ENCODE measurements around the gene AQP6.

Gene AQP6

GRCh38 chr12:49972641-49973360 lies at the start of gene AQP6:
TSS of gene AQP6 (plus strand) at chr12:49972947. CDS start at chr12:49973174, 227 bp downstream.
- DNase-seq (ENCODE audit: low read depth) = no peak
- TF ChIP-seq CTCF (IDR thresholded peaks at IDR 0.05; ENCODE audit: low read depth, low read length) (no peak), MYC (IDR thresholded peaks at IDR 0.05; ENCODE audit: low read depth, low read length) (no peak), MAX (IDR thresholded peaks at IDR 0.05; ENCODE audit: low read depth, low read length) (no peak), POLR2A (IDR thresholded peaks at IDR 0.05; ENCODE audit: extremely low read depth, insufficient read length) (no peak)
- H3K4me3 ChIP-seq (ENCODE audit: low read depth, low read length) = no peak within 1 kb of the TSS

- H3K4me3 ChIP-seq (ENCODE audit: low read depth, low read length) = no peak overlapping the region
- no peak for DNase-seq (ENCODE audit: low read depth)
- no peak for TF ChIP-seq MYC (IDR thresholded peaks at IDR 0.05; ENCODE audit: low read depth, low read length)
- no peak for TF ChIP-seq POLR2A (IDR thresholded peaks at IDR 0.05; ENCODE audit: extremely low read depth, insufficient read length)
- no peak for TF ChIP-seq MAX (IDR thresholded peaks at IDR 0.05; ENCODE audit: low read depth, low read length)
- TF ChIP-seq CTCF (IDR thresholded peaks at IDR 0.05; ENCODE audit: low read depth, low read length) = no peak
Observed at GRCh38 chr12:49923035-49923644, 49.6 kb upstream of the AQP6 start.

- no peak for TF ChIP-seq POLR2A (IDR thresholded peaks at IDR 0.05; ENCODE audit: extremely low read depth, insufficient read length)
- TF ChIP-seq MYC (IDR thresholded peaks at IDR 0.05; ENCODE audit: low read depth, low read length) = no peak
- TF ChIP-seq MAX (IDR thresholded peaks at IDR 0.05; ENCODE audit: low read depth, low read length) = no peak
- no peak for TF ChIP-seq CTCF (IDR thresholded peaks at IDR 0.05; ENCODE audit: low read depth, low read length)
- no peak for DNase-seq (ENCODE audit: low read depth)
- no peak overlapping the region for H3K4me3 ChIP-seq (ENCODE audit: low read depth, low read length)
Observed at GRCh38 chr12:49923880-49924556, 48.7 kb upstream of the AQP6 start.

GRCh38 chr12:49924628-49925246 lies 48.0 kb upstream of the AQP6 start:
- DNase-seq (ENCODE audit: low read depth) = no peak
- no peak overlapping the region for H3K4me3 ChIP-seq (ENCODE audit: low read depth, low read length)
- TF ChIP-seq CTCF (IDR thresholded peaks at IDR 0.05; ENCODE audit: low read depth, low read length) (no peak), POLR2A (IDR thresholded peaks at IDR 0.05; ENCODE audit: extremely low read depth, insufficient read length) (no peak)

- TF ChIP-seq POLR2A (IDR thresholded peaks at IDR 0.05; ENCODE audit: extremely low read depth, insufficient read length) = no peak
- no peak for TF ChIP-seq CTCF (IDR thresholded peaks at IDR 0.05; ENCODE audit: low read depth, low read length)
- TF ChIP-seq MYC (IDR thresholded peaks at IDR 0.05; ENCODE audit: low read depth, low read length) = no peak
- TF ChIP-seq MAX (IDR thresholded peaks at IDR 0.05; ENCODE audit: low read depth, low read length) = no peak
- peak; percentile 51 for DNase-seq (ENCODE audit: low read depth)
- no peak overlapping the region for H3K4me3 ChIP-seq (ENCODE audit: low read depth, low read length)
Observed at GRCh38 chr12:49925433-49926204, 47.1 kb upstream of the AQP6 start.

Data from NB4 (cell line).